ENCODE measurements around the gene ATR.
"Not testable (repeated sequence)": the region's sequence is repeated elsewhere in the genome, so short reads cannot be mapped to it uniquely, and the experiment has no call there.

The ATR gene

DNA sequence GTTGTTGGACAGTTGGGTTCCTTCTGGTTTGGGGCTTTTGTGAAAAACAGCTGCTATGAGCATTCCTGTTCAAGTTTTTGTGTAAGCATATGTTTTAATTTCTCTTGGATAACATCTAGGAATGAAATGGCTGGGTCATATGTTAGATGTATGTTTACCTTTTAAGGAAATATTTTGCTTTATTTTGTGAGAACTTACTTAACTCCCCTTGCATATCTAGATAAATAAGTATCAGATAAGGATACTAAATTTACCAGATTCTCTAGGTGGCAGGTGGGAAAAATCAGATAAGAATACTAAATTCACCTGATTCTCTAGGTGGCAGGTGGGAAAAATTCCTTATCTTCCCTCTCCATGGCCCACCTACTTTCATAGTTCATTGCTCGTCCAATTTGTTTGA lies 16.6 kb upstream of the ATR start:
- no peak for DNase-seq (ENCODE audit: low spot score)

DNA sequence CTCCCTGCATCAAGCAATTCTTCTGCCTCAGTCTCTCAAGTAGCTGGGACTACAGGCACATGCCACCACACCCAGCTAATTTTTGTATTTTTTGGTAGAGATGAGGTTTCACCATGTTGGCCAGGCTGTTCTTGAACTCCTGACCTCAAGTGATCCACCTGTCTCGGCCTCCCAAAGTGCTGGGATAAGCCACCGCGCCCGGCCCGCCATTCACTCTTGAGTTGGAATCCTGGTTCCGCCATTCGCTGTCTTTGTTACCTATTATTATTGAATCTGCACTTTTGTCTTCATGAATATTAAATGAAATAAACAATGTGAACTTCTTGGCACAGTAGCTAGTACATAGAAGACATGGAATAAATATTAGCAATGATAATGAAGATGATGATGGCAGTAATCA lies 13.7 kb upstream of the ATR start:
- not testable (repeated sequence) for DNase-seq (ENCODE audit: low spot score)

DNA sequence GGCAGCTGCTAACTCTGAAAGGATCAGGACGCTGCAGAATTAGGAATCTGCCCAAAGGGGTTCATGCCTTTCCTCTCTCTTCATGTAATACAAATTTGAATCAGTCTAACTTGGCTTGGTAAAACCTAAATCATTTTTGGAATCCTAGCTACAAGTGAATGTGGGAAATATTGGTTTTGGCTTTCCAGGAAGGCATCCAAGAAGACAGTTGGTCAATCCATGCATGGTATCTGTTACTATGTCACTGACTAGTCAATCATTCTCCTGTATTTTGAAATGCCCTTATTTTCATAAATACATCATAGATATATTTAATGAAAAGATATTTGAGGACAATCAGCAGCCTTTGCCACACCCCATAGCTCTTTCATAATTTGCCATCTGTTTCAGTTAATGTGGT lies 10.2 kb upstream of the ATR start:
- DNase-seq (ENCODE audit: low spot score): no peak

DNA sequence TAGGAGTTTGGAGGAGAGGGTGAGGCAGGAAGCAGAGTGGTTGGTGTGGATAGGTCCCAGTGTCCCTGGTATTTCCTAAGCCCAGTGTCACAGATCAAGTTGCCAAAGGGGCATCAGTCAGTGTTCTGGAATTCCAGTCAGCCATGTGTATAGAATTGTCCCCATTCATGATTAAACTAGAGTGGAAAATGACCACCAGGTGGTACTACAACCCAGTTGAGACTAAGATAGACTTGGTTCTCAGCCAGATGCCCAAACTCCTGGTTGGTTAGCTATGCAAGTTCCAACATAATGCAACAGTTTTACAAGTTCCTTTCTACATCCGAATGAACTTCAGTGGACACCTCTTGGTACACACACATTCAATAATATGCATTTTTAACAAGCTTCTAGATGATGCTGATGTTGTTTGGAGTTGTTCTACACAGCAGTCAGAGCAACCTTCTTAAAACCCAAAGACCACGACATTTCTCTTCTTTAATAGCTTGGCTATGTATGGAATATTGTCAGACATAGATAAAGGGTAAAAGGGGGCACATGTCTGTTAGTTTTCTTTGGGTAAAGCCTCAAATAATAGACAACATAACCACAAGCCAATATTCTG lies 8.4 kb upstream of the ATR start:
- DNase-seq (ENCODE audit: low spot score): peak; percentile 29

DNA sequence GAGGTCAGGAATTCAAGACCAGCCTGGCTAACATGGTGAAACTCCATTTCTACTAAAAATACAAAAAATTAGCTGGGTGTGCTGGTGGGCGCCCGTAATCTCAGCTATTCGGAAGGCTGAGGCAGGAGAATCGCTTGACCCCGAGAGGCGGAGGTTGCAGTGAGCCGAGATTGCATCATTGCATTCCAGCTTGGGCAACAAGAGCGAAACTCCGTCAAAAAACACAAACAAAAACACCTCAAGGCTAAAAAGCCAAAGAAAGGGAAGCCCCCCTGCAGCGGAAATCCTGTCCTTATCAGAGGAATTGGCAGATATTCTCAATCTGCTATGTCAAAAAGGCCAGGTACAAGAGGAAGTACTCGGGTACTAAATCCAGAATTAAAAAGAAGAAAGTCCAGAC lies 2.5 kb upstream of the ATR start:
- not testable (repeated sequence) for DNase-seq (ENCODE audit: low spot score)

DNA sequence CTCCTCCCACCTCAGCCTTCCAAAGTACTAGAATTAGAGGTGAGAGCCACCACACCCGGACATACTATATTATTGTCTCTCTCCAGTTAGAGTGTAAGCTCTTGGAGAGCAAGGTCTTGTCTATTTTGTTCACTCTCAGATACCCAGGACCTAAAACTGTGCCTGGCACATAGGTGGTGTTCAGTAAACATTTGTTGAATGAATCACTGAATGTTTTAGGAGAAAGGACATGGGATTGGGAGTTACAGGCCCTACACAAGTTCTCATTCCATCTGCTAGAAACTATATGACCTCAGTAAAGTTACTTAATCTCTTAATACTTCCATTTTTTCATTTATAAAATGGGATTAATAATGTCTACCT lies 1.5 kb upstream of the ATR start:
- DNase-seq (ENCODE audit: low spot score): no peak

DNA sequence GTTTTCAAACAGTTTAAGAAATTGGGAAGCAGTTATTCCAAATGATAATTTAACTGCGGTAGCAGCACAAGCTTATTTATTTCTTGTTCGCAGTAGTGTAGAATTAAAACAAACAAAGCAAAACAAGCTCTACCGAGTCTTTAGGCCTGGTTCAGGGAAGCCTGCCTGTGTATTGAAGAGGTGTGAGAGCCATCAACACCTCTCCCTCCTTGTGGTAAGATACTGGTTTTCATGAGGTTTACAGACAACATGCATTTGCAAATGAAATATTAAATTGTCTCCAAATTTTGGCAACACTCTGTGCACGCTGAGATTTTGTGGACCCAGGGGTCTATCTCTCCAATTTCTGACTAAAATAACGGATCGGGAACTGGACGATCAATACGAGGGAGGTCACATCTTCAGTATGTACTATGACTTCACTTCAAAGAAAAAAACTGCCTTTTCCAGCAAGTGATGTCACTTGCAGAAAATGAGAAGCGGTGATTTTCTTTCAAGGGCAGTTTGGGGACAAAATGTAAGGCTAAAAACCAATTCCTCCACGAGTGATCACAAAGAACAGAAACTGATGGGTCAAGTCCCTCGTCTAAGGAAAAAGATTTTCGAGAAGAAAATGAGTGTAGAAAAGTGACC lies 721 bp downstream of the ATR start:
- no peak for DNase-seq (ENCODE audit: low spot score)

DNA sequence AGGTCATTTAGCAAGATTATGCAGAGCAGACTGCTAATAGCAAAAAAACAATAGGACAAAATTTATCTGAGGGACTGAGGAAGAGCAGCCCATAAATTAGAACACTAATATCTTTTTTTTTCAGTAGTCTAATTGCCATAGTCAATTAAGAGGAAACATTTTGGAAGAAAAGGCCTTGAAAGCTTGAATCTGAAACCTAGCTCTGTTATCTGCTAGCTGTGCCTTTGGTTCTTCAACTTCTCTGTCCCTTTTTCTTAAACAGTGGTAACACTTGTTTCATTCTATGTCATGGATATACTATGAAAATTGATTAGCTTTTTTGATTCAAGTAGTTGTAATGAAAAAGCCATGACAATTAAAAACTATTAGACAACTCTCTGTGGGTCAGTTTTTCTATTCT lies 1.7 kb downstream of the ATR start:
- DNase-seq (ENCODE audit: low spot score): no peak

DNA sequence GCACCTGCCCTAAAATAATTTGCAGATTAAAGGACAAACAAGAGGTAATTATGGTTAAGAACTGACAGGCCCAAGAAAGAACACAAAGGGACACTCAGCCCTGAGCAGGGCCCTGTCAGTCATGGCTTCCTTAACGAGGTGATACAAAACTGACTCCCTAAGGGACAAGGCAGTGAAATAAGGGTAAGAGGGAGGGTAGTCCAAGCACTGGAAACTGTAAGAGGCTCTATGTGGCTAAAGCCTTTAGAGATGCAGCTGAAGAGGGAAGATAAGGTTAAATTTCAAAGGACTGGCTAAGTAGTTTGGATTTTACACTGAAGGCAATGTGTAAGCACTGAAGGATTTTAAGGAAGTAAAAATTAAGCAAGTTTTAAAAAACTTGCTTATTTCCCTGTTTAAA lies 3.9 kb downstream of the ATR start:
- no peak for DNase-seq (ENCODE audit: low spot score)

DNA sequence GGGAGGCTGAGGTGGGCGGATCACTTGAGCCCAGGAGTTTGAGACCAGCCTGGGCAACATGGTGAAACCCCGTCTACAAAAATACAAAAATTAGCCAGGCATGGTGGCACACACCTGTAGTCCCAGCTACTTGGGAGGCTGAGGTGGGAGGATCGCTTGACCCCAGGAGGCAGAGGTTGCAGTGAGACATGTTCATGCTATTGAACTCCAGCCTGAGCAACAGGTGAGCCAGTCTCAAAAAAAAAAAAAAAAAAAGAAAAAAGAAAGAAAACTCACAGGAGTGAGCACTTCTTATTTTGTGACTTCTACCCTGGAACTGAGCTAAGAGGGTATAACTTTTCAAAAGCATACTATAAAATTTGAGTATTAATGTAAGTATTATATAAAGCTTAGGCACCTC lies 4.3 kb downstream of the ATR start:
- DNase-seq (ENCODE audit: low spot score): not testable (repeated sequence)

DNA sequence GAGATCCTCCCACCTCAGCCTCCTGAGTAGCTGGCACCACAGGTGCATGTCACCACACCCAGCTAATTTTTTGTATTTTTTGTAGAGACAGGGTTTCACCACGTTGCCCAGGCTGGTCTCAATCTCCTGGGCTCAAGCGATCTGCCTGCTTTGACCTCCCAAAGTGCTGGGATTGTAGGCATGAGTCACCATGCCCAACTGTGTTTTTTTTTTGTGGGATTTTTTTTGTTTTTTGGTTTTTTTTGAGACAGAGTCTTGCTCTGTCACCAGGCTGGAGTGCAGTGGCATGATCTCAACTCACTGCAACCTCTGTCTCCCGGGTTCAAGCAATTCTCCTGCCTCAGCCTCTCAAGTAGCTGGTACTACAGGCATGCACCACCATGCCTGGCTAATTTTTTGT lies 9.1 kb downstream of the ATR start:
- DNase-seq (ENCODE audit: low spot score): not testable (repeated sequence)

DNA sequence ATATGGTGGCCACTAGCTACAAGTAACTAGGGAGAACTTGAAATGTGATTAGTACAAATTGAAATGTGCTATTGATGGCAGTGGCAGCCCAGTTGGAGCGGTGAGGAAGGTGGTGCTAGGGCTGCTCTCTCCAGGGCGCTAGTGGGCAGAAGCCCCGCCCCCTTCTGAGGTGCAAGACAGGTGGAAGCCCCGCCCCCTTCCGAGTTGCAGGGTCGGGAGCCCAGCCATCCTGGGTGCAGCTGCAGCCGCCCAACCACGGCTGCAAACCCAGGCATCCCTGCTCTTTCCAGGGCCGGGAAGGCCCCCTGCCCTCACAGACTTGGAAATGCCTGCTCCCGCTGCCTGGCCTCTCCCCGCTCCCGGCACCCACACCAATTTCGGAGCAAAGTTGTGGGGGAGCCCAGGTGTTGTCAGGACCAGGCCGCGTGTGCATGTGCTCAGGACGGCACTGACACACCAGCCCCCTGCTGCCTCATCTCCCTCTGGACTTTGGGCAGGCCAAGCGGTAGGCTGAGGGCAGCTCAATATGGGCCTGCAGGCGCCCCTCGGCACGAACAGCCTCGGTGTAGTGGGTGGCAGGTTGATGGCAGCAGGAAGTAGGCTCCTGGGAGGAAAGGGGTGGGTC lies 10.0 kb downstream of the ATR start:
- DNase-seq (ENCODE audit: low spot score): no peak

DNA sequence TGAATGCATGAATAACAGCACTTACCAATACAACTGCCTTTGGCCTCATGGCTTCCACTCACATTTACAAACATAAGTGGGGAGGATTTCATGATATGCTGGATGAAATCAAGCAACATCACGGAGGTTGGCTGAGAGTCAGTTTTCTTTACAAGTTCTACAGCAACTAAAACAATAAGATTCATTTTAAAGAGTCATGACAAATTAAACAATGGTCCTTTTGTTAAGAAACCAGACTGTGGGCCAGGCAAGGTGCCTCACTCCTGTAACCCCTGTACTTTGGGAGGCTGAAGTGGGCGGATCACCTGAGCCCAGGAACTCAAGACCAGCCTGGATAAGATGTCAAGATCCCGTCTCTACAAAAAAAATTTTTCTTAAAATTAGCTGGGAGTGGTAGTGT lies 12.4 kb downstream of the ATR start:
- DNase-seq (ENCODE audit: low spot score): no peak

DNA sequence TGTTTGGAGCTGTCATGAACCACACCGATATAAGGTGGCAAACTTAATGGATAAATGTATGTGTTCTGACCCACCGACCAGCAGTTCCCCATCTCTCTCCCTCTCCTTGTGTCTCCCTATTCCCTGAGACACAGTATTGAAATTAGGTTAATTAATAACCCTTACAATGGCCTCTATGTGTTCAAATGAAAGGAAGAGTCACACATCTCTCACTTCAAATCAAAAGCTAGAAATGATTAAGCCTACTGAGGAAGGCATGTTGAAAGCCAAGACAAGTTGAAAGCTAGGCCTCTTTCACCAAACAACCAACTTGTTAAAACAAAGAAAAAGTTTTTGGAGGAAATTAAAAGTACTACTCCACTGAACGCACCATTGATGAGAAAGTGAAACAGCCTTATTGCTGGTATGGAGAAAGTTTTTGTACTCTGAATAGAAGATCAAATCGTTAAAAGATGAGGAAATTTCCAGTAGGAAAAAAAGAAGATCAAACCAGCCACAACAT lies 15.0 kb downstream of the ATR start:
- DNase-seq (ENCODE audit: low spot score): no peak

DNA sequence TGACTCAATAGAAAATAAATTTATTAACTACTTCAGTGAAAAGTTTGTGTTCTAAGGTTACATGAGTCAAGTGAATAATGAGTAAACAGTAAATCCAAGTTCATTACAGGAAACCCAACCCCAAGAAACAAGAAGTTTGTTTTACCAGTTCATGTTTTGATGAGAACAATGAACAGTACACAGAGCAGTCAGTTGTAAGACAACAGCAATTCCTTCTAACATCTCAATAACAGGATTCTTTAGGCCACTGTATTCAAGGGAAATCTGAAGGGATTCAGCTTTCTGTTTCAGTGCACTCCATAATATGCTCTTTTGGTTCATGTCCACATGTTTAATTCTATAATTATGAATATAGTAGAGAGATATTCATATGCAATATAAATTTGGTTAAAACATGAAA lies 18.4 kb downstream of the ATR start:
- no peak for DNase-seq (ENCODE audit: low spot score)

DNA sequence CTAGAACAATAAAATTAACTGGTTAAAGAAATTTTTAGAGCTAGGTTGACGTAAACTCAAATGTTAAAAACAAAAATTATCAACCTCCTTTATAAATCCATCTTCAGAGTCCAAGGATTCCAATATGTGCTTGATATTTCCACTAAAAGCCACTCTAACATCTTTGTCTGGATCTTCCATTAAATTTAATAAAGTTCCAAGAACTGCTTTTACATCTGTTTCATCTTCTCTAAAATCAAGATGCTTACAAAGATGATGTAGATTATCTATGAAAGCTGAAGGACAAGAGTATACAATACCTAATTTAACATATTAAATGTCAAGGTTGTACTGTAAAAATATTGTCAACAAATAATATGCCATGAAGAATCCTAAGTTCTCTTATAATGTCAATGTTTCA lies 24.8 kb downstream of the ATR start:
- DNase-seq (ENCODE audit: low spot score): no peak

DNA sequence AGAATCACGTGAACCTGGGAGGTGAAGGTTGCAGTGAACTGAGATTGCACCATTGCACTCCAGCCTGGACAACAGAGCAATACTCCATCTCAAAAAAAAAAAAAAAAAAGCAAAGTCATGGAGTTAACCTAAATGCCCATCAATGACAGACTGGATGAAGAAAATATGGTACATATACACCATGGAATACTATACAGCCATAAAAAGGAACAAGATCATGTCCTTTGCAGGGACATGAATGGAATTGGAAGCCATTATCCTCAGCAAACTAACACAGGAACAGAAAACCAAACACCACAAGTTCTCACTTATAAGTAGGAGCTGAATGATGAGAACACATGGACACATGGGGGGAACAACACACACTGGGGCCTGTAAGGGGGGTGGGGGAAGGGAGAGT lies 26.0 kb downstream of the ATR start:
- DNase-seq (ENCODE audit: low spot score): not testable (repeated sequence)

DNA sequence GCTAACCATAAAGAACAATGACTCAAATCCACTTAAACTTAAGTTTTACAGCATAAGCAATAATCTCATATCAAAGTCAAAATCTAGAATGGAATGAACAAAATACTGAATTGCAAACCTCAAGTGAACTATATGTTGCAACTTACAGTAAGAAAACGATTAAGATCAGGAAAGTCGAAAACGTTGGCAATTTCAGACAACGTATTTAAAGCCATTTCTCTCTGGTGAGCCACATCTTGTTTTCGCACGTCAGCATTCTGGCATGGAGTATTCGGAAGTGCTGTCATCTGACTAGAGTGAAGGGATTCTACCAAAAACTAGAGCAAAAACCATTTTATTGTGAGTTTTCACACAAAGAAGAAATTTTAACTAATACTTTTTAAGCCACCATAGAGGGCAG lies 28.5 kb downstream of the ATR start:
- DNase-seq (ENCODE audit: low spot score): no peak

DNA sequence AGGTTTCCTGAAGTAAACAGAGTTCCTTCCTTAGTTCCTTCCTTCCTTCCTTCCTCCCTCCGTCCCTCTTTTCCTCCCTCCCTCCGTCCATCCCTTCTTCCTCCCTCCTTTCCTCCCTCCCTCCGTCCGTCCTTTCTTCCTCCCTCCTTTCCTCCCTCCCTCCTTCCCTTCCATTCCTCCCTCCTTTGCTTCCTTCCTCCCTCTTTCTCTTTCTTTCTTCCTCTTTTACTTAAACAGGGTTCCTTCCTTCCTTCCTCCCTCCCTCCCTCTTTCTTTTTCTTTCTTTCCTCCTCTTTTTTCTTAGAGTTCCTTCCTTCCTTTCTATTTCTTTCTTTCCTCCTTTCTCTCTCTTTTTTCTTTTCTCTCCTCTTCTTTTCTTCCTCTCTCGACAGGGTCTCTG lies 35.2 kb downstream of the ATR start:
- DNase-seq (ENCODE audit: low spot score): no peak

DNA sequence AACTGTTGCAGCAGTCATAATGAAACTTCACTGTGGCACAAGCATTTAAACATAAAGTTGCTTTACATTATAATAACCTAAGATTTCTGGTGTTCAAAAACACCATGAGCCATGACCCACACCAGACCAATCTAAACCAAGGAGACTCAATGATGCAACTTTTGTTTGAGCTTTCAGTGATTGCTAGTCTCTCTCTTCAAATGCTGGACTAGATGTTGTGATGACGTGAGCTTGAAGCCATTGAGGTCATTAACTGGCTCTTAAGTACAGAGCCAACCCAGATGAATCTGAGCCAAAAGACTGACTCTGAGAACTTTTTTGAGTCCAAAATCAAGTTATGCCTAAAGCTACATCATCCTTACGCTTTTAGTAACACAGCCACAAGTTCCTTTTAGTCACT lies 36.5 kb downstream of the ATR start:
- DNase-seq (ENCODE audit: low spot score): no peak

DNA sequence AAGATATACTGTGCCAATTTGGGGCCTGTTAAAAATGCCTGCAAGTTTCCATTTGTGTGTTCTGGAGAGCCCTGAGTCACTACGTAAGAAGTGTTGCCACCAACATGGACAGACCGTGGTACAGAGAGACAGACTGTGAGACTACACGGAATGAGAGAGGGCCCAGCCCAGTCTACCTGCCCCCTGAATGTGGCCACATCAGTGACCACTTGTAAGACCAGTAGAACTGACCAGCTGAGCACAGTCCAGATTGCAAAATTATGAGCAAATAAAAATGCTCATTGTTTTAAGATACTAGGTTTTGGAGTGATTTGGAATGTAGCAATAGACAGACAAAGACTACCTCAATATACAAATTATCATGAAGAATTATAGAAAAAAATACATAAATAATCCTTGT lies 42.0 kb downstream of the ATR start:
- DNase-seq (ENCODE audit: low spot score): no peak

DNA sequence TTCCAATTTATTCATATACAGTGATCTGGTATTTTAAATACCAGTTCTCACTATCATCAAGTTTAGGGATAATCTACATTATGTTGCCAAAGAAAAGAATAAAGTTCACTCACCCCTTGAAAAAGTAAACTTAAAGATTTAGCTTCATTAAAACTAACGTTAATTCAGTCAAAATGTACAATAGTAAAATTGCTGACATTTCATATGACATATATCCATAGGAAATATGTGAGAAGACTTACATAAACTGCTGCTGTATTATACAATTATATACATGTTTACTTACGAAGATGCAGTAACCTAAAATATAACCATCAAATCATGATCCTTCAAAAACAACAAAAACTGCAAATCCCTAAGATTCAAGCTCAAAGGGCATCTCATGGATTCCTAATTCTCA lies 44.0 kb downstream of the ATR start:
- DNase-seq (ENCODE audit: low spot score): no peak

DNA sequence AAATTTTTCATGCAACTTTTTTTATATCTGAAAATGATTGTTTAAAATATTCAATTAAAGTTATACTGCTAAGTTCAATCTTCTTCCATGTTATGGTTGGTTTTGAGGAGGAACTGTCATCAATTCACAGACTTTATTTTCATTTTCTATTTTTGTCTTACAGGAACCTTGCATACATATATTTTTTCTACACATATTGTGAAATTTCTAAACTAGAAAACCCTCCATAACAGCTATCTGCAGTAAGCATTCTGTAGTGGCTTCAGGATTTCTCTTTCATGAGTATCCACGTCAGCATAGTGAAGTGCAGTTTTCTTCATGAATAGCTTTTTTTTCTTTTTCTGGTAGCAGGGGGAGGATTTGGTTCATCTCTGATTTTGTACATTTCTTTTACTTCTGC lies 48.2 kb downstream of the ATR start:
- no peak for DNase-seq (ENCODE audit: low spot score)
